ENCODE results near the gene SEC61A2. TPM values are rescaled to one million over a fixed set of nuclear protein-coding genes. Genes with fewer than 3 reads are reported as not detected.
A peak's percentile ranks its signal among the peaks of the same experiment; 100 is the strongest.
"Not testable (repeated sequence)": the region's sequence is repeated elsewhere in the genome, so short reads cannot be mapped to it uniquely, and the experiment has no call there.

SEC61A2 gene
- polyA plus RNA-seq: 10.1 TPM
- long read RNA-seq, donor 1, partial matches to known transcripts: 5 of 25 reads
- long read RNA-seq, donor 1, other reads (novel, unspliced or antisense): 20 of 25 reads
- long read RNA-seq, donor 2, partial matches to known transcripts: 18 of 66 reads
- long read RNA-seq, donor 2, other reads (novel, unspliced or antisense): 48 of 66 reads
- long read RNA-seq, donor 3: 0 reads
- long read RNA-seq, donor 4: 0 reads
- long read RNA-seq, donor 5, partial matches to known transcripts: 6 of 6 reads
- long read RNA-seq, donor 5, other reads (novel, unspliced or antisense): 0 of 6 reads
- long read RNA-seq, donor 6: 0 reads
- long read RNA-seq, donor 7, partial matches to known transcripts: 5 of 26 reads
- long read RNA-seq, donor 7, other reads (novel, unspliced or antisense): 19 of 26 reads
- long read RNA-seq, donor 8, partial matches to known transcripts: 16 of 69 reads
- long read RNA-seq, donor 8, other reads (novel, unspliced or antisense): 53 of 69 reads
- long read RNA-seq, donor 9, partial matches to known transcripts: 5 of 6 reads
- long read RNA-seq, donor 9, other reads (novel, unspliced or antisense): 0 of 6 reads
- long read RNA-seq, donor 10, partial matches to known transcripts: 21 of 30 reads
- long read RNA-seq, donor 10, other reads (novel, unspliced or antisense): 8 of 30 reads
- long read RNA-seq, donor 11, partial matches to known transcripts: 13 of 32 reads
- long read RNA-seq, donor 11, other reads (novel, unspliced or antisense): 18 of 32 reads

DNA sequence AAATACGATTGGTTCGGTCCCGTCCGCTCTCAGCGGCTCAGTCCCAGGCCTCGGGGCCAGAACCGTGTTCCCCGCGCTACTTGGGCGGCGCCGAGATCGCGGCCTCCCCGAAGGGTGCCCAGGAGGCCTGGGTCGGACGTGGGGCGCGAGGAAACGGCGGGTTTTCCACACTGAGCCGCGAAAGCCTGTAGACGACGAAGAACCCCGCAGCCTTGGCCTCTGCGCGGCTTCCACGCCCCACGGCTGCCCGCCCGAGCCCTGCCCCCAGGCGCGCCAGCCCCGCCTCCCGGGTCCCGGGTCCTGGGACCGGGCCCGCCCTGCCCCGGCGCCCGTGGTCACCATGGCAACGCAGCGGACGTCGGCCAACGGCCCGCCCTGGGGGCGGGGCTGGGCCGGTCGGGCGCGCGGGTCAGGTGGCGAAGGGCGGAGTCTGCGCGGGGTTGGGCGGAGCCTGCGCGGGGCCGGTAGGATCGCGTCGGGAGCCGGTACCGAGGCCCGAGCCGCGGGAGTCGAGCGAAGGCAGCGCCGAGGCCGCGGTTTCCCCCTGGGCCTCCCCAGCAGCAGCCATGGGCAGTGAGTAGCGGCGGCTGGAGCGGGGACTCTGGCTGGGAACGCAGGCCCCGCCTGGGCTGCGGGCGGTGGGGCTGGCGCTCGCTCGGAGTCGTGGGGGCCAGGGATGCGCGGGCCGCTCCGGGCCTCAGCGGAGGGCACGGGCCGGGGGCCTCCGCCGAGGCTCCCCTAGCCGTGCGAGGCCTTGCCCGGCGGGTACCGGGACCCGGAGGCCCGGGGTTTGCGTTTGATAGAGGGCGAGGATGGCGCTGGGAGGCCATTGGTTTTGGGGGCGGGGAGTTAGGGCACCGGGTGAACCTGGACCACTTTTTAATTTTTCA, at the start of gene SEC61A2:
Gene SEC61A2, plus strand, starts transcription at position 456 of the 890 bp plus-strand sequence. Its CDS starts 111 bp downstream, at position 567.
- no CpG with 5 or more reads among the region's 108 CpGs for WGBS (ENCODE audit: insufficient coverage, low lambda C conversion rate)
- Histone ChIP-seq H3K27ac (ENCODE audit: low read length) (peak within 1 kb of the TSS; percentile 96), H3K4me1 (ENCODE audit: control insufficient read depth, insufficient read depth, low read length) (no peaks in the 10 kb centered on the region), H3K27me3 (ENCODE audit: control insufficient read depth, insufficient read depth, low read length) (no peaks in the 10 kb centered on the region), H3K4me3 (ENCODE audit: low read length) (peak within 1 kb of the TSS; percentile 88), H3K9me3 (ENCODE audit: control insufficient read depth, low read depth, low read length) (peaks cover 5% of the 10 kb centered on the region), H3K36me3 (ENCODE audit: control insufficient read depth, insufficient read depth, low read length) (peaks cover 3% of the 10 kb centered on the region)
- DNase-seq: peak; percentile 95 to 96

DNA sequence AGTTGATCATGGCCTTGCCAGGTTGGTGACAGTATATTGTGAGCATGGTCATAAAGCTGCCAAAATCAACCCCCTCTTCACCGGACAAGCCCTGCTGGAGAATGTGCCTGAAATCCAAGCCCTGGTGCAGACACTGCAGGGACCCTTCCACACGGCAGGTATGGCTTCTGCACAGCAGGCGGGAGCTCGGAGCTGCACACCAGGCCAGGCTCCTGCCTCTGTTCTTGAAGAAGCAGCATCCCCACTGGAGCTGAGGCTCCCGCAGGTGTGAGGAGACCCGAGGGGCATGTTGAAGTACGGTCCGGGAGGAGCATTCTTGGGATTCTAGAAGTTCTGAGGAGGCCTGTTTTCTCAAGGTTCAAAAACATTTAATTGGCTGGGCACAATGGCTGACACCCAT, 48.0 kb upstream of the SEC61A2 start:
- Histone ChIP-seq H3K36me3 (ENCODE audit: control insufficient read depth, insufficient read depth, low read length) (peaks cover 11% of the 10 kb centered on the region), H3K27ac (ENCODE audit: low read length) (no peak overlapping the region), H3K27me3 (ENCODE audit: control insufficient read depth, insufficient read depth, low read length) (no peaks in the 10 kb centered on the region), H3K9me3 (ENCODE audit: control insufficient read depth, low read depth, low read length) (no peaks in the 10 kb centered on the region), H3K4me1 (ENCODE audit: control insufficient read depth, insufficient read depth, low read length) (no peaks in the 10 kb centered on the region), H3K4me3 (ENCODE audit: low read length) (no peak overlapping the region)
- DNase-seq: no peak
- no CpG with 5 or more reads among the region's 8 CpGs for WGBS (ENCODE audit: insufficient coverage, low lambda C conversion rate)

DNA sequence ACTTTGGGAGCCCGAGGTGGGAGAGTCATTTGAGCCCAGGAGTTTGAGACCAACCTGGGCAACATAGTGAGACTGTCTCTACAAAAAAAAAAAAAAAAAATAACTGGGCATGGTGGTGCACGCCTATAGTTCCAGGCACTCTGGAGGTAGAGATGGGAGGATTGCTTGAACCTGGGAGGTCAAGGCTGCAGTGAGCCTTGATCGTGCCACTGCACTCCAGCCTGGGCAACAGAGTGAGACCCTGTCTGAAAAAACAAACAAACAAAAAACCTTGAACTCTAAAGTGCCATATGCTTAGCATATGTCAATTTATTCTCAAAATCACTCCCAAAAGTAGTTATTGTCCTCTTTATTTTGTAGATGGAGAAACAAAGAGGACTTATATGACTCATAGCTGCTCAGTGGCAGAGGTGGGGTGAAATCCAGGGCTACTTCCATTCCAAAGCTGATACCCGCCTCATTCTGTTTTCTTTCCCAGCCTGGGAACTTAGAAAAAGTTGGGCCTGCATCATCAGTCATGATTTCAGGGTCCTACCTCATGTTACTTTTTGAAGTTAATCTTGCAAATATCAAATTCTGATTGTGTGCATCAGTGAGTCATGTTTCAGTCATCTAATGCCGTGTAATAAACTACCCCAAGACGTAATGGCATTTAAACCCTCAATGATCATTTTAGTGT, 47.5 kb upstream of the SEC61A2 start:
- H3K9me3 ChIP-seq (ENCODE audit: control insufficient read depth, low read depth, low read length): no peaks in the 10 kb centered on the region
- H3K4me3 ChIP-seq (ENCODE audit: low read length): no peak overlapping the region
- no CpG with 5 or more reads among the region's 6 CpGs for WGBS (ENCODE audit: insufficient coverage, low lambda C conversion rate)
- H3K4me1 ChIP-seq (ENCODE audit: control insufficient read depth, insufficient read depth, low read length): no peaks in the 10 kb centered on the region
- DNase-seq: no peak
- H3K27me3 ChIP-seq (ENCODE audit: control insufficient read depth, insufficient read depth, low read length): no peaks in the 10 kb centered on the region
- H3K36me3 ChIP-seq (ENCODE audit: control insufficient read depth, insufficient read depth, low read length): peaks cover 14% of the 10 kb centered on the region
- no peak overlapping the region for H3K27ac ChIP-seq (ENCODE audit: low read length)

DNA sequence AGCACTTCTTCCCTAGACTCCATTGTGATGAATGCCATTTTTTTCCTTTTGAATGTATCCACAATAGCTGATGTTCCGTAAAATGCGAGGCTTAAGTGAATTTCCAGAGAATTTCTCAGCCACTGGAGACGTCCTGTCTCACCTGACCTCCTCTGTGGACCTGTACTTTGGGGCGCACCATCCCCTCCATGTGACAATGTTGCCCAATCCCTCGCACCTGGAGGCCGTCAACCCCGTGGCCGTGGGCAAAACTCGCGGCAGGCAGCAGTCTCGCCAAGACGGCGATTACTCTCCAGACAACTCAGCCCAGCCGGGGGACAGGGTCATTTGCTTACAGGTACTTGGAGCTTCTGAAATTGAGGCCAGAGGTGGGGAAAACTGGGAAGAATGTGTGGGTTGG, 40.6 kb upstream of the SEC61A2 start:
- Histone ChIP-seq H3K4me3 (ENCODE audit: low read length) (no peak overlapping the region), H3K27me3 (ENCODE audit: control insufficient read depth, insufficient read depth, low read length) (no peaks in the 10 kb centered on the region), H3K36me3 (ENCODE audit: control insufficient read depth, insufficient read depth, low read length) (peaks cover 52% of the 10 kb centered on the region), H3K4me1 (ENCODE audit: control insufficient read depth, insufficient read depth, low read length) (no peaks in the 10 kb centered on the region), H3K27ac (ENCODE audit: low read length) (no peak overlapping the region), H3K9me3 (ENCODE audit: control insufficient read depth, low read depth, low read length) (no peaks in the 10 kb centered on the region)
- DNase-seq: no peak
- no CpG with 5 or more reads among the region's 14 CpGs for WGBS (ENCODE audit: insufficient coverage, low lambda C conversion rate)

DNA sequence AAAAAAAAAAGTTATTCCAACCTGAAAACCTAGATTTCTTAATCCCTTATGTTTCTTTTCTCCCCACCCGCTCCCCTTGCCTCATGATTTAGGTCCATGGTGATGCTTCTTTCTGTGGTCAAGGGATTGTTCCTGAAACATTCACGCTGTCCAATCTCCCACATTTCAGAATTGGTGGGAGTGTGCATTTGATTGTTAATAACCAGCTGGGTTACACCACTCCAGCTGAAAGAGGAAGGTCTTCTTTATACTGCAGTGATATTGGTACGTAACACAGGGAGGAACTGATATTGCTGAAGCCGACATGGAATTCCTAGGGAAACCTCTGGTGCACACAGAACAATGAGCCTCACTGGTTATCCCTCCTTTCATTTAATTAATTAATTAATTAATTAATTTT, 38.1 kb upstream of the SEC61A2 start:
- Histone ChIP-seq H3K4me1 (ENCODE audit: control insufficient read depth, insufficient read depth, low read length) (no peaks in the 10 kb centered on the region), H3K9me3 (ENCODE audit: control insufficient read depth, low read depth, low read length) (no peaks in the 10 kb centered on the region), H3K36me3 (ENCODE audit: control insufficient read depth, insufficient read depth, low read length) (peaks cover 58% of the 10 kb centered on the region), H3K4me3 (ENCODE audit: low read length) (no peak overlapping the region), H3K27ac (ENCODE audit: low read length) (no peak overlapping the region), H3K27me3 (ENCODE audit: control insufficient read depth, insufficient read depth, low read length) (no peaks in the 10 kb centered on the region)
- 100% methylated on average over 1 of the region's 4 CpGs for WGBS (ENCODE audit: insufficient coverage, low lambda C conversion rate)
- DNase-seq: no peak

DNA sequence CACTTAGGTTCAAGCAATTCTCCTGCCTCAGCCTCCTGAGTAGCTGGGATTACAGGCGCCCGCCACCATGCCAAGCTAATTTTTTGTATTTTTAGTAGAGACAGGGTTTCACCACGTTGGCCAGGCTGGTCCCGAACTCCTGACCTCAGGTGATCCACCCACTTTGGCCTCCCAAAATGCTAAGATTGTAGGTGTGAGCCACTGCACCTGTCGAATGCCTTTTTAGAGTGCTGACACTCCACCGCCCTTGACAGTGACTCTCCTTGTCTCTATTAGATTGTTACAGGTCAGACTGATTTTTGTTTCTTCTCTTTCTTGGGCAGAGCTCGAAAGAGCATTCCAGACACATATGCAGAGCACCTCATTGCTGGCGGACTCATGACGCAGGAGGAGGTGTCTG, 32.1 kb upstream of the SEC61A2 start:
- DNase-seq: not testable (repeated sequence)
- 90% methylated on average over 2 of the region's 9 CpGs for WGBS (ENCODE audit: insufficient coverage, low lambda C conversion rate)

DNA sequence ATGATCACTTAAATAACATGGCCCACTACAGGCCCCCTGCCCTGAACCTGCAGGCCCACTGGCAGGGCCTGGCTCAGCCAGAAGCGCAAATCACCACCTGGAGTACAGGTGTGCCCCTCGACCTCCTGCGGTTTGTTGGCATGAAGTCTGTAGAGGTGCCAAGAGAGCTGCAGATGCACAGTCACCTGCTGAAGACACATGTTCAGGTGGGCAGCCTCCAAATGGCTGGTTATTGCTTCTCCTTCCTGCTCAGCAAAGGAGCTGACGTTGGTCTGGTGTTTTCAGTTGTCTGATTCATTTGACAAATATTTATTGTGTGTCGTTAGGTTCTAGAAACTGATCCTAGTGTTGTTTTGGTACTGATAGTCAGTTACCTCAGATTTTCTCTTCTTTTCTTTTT, 31.7 kb upstream of the SEC61A2 start:
- no peak overlapping the region for H3K27ac ChIP-seq (ENCODE audit: low read length)
- H3K27me3 ChIP-seq (ENCODE audit: control insufficient read depth, insufficient read depth, low read length): no peaks in the 10 kb centered on the region
- no peaks in the 10 kb centered on the region for H3K4me1 ChIP-seq (ENCODE audit: control insufficient read depth, insufficient read depth, low read length)
- peaks cover 48% of the 10 kb centered on the region for H3K36me3 ChIP-seq (ENCODE audit: control insufficient read depth, insufficient read depth, low read length)
- no peak overlapping the region for H3K4me3 ChIP-seq (ENCODE audit: low read length)
- no CpG with 5 or more reads among the region's 5 CpGs for WGBS (ENCODE audit: insufficient coverage, low lambda C conversion rate)
- no peaks in the 10 kb centered on the region for H3K9me3 ChIP-seq (ENCODE audit: control insufficient read depth, low read depth, low read length)
- DNase-seq: no peak

More for the DNA sequence above, 32.1 kb upstream of the SEC61A2 start:
- not testable (repeated sequence) for H3K27ac ChIP-seq (ENCODE audit: low read length); H3K4me1 ChIP-seq (ENCODE audit: control insufficient read depth, insufficient read depth, low read length); H3K27me3 ChIP-seq (ENCODE audit: control insufficient read depth, insufficient read depth, low read length); H3K4me3 ChIP-seq (ENCODE audit: low read length); H3K9me3 ChIP-seq (ENCODE audit: control insufficient read depth, low read depth, low read length)
- peaks cover 48% of the 10 kb centered on the region for H3K36me3 ChIP-seq (ENCODE audit: control insufficient read depth, insufficient read depth, low read length)

DNA sequence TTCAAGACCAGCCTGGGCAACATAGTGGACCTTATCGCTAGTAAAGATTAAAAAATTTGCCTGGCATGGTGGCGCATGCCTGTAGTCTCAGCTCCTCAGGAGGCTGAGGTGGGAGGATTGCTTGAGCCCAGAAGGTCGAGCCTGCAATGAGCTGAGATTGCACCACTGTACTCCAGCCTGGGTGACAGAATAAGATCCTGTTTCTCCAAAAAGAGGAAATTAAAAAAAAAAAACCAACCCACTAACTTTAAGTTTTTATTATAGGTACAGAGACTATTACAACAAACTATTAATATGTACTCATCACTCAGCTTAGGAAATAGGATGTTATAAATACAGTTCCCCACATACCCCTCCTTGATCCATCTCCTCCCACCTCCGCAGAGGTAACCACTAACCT, 30.5 kb upstream of the SEC61A2 start:
- Histone ChIP-seq H3K4me1 (ENCODE audit: control insufficient read depth, insufficient read depth, low read length) (no peaks in the 10 kb centered on the region), H3K4me3 (ENCODE audit: low read length) (no peak overlapping the region), H3K27ac (ENCODE audit: low read length) (no peak overlapping the region), H3K9me3 (ENCODE audit: control insufficient read depth, low read depth, low read length) (no peaks in the 10 kb centered on the region), H3K36me3 (ENCODE audit: control insufficient read depth, insufficient read depth, low read length) (peaks cover 49% of the 10 kb centered on the region), H3K27me3 (ENCODE audit: control insufficient read depth, insufficient read depth, low read length) (no peaks in the 10 kb centered on the region)
- 88% methylated on average over 1 of the region's 4 CpGs for WGBS (ENCODE audit: insufficient coverage, low lambda C conversion rate)
- DNase-seq: no peak

DNA sequence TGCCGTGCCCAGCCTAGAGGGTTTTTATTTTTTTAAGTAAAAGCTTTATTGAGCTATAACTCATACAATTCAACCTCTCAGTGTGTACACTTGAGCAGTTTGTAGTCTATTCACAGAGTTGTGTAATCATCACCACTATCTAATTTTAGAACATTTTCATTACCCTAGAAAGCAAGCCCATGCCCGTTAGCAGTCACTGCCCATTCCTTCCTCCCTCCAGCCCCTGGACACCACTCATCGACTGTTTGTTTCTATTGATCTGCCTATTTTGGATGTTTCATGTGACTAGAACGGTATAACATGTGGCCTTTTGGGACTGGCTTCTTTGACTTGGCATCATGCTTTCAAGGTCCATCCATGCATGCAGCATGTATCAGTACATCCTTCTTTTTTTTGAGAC, 25.7 kb upstream of the SEC61A2 start:
- H3K4me1 ChIP-seq (ENCODE audit: control insufficient read depth, insufficient read depth, low read length): no peaks in the 10 kb centered on the region
- DNase-seq: no peak
- peaks cover 58% of the 10 kb centered on the region for H3K36me3 ChIP-seq (ENCODE audit: control insufficient read depth, insufficient read depth, low read length)
- no peak overlapping the region for H3K27ac ChIP-seq (ENCODE audit: low read length)
- H3K27me3 ChIP-seq (ENCODE audit: control insufficient read depth, insufficient read depth, low read length): no peaks in the 10 kb centered on the region
- H3K4me3 ChIP-seq (ENCODE audit: low read length): no peak overlapping the region
- no CpG with 5 or more reads among the region's 4 CpGs for WGBS (ENCODE audit: insufficient coverage, low lambda C conversion rate)
- H3K9me3 ChIP-seq (ENCODE audit: control insufficient read depth, low read depth, low read length): no peaks in the 10 kb centered on the region
